Activated CD8-positive, alpha-beta memory T cell treated with anti-CD3 and anti-CD28 coated beads, Interleukin-2, amount 50 U/mL, for 1 hour (primary cell): Measurements from ENCODE around the gene CTXN2.

Experiments
- DNase-seq: peaks from one replicate; pipeline ENCODE4 v3.0.0-alpha.2; 2020; ENCODE audit errors: extremely low read depth

The CTXN2 gene

GRCh38 chr15:48191574-48192225 is at the start of gene CTXN2:
Gene CTXN2, plus strand, starts transcription at chr15:48191665. Its CDS starts 9,636 bp downstream, at chr15:48201301.
- no peak for DNase-seq

- no peak for DNase-seq
Measured at GRCh38 chr15:48143856-48144255, 47.6 kb upstream of the CTXN2 start.

GRCh38 chr15:48144889-48145288 is 46.6 kb upstream of the CTXN2 start:
- no peak for DNase-seq

GRCh38 chr15:48145923-48146322 is 45.5 kb upstream of the CTXN2 start:
- DNase-seq: no peak

GRCh38 chr15:48147358-48147757 is 44.1 kb upstream of the CTXN2 start:
- no peak for DNase-seq

- no peak for DNase-seq
Measured at GRCh38 chr15:48149858-48150257, 41.6 kb upstream of the CTXN2 start.

GRCh38 chr15:48153526-48153925 is 37.9 kb upstream of the CTXN2 start:
- no peak for DNase-seq

GRCh38 chr15:48168616-48169015 is 22.8 kb upstream of the CTXN2 start:
- no peak for DNase-seq

GRCh38 chr15:48170981-48171380 is 20.5 kb upstream of the CTXN2 start:
- DNase-seq: no peak

- no peak for DNase-seq
Measured at GRCh38 chr15:48175126-48175525, 16.3 kb upstream of the CTXN2 start.

- DNase-seq: no peak
Measured at GRCh38 chr15:48176112-48176511, 15.4 kb upstream of the CTXN2 start.

GRCh38 chr15:48176957-48177356 is 14.5 kb upstream of the CTXN2 start:
- no peak for DNase-seq

GRCh38 chr15:48177383-48177765 is 14.1 kb upstream of the CTXN2 start:
- no peak for DNase-seq

- peak; percentile 14 for DNase-seq
Measured at GRCh38 chr15:48177766-48178647, 13.5 kb upstream of the CTXN2 start, which contains the start of gene MYEF2. Gene MYEF2, minus strand, starts transcription at chr15:48178295. Its CDS starts 58 bp downstream, at chr15:48178237.

- DNase-seq: no peak
Measured at GRCh38 chr15:48178648-48178931, 12.9 kb upstream of the CTXN2 start.

GRCh38 chr15:48182749-48183148 is 8.7 kb upstream of the CTXN2 start:
- DNase-seq: no peak

- DNase-seq: no peak
Measured at GRCh38 chr15:48185529-48185928, 5.9 kb upstream of the CTXN2 start.

- no peak for DNase-seq
Measured at GRCh38 chr15:48186271-48186670, 5.2 kb upstream of the CTXN2 start.

- DNase-seq: no peak
Measured at GRCh38 chr15:48190932-48191573, 412 bp upstream of the CTXN2 start.

- DNase-seq: no peak
Measured at GRCh38 chr15:48202068-48202467, 10.6 kb downstream of the CTXN2 start.

- DNase-seq: no peak
Measured at GRCh38 chr15:48205981-48206380, 14.5 kb downstream of the CTXN2 start, which contains the start of gene SLC12A1. Gene SLC12A1, plus strand, starts transcription at chr15:48206302. Its CDS starts 1,418 bp downstream, at chr15:48207720.

- DNase-seq: no peak
Measured at GRCh38 chr15:48221261-48221660, 29.8 kb downstream of the CTXN2 start.

- no peak for DNase-seq
Measured at GRCh38 chr15:48221885-48222284, 30.4 kb downstream of the CTXN2 start.
